LNCaP clone FGC (cell line): ENCODE measurements around the gene GMDS.

Experiments
- DNase-seq: peaks from one replicate; pipeline ENCODE4 v3.0.0-alpha.2; 2011; ENCODE audit warnings: low read depth
- H3K4me3 ChIP-seq: 2 replicates; pipeline ENCODE4 v1.5.1; 2011; ENCODE audit warnings: mild to moderate bottlenecking, low read depth, low read length, control low read depth
- CTCF ChIP-seq: IDR thresholded peaks from 2 replicates; pipeline ENCODE4 v1.5.1; 2012; ENCODE audit warnings: mild to moderate bottlenecking; ENCODE audit not compliant: control insufficient read depth, insufficient read depth; ENCODE audit errors: extremely low read depth

Gene GMDS

GRCh38 chr6:2094642-2095041 is 150.8 kb downstream of the GMDS start:
- TF ChIP-seq CTCF: no peak
- DNase-seq: no peak

GRCh38 chr6:2086326-2086965 is 159.0 kb downstream of the GMDS start:
- no peak overlapping the region for H3K4me3 ChIP-seq
- no peak for TF ChIP-seq CTCF
- DNase-seq: no peak

More at GRCh38 chr6:2094642-2095041, 150.8 kb downstream of the GMDS start:
- H3K4me3 ChIP-seq: no peak overlapping the region

- TF ChIP-seq CTCF: no peak
Observed at GRCh38 chr6:2085657-2086056, 159.7 kb downstream of the GMDS start.

GRCh38 chr6:2081155-2082138 is 164.0 kb downstream of the GMDS start:
- no peak for TF ChIP-seq CTCF
- no peak overlapping the region for H3K4me3 ChIP-seq
- DNase-seq: no peak

More at GRCh38 chr6:2085657-2086056, 159.7 kb downstream of the GMDS start:
- no peak for DNase-seq
- H3K4me3 ChIP-seq: no peak overlapping the region

GRCh38 chr6:2078888-2079287 is 166.5 kb downstream of the GMDS start:
- DNase-seq: no peak
- TF ChIP-seq CTCF: no peak
- H3K4me3 ChIP-seq: no peak overlapping the region

- H3K4me3 ChIP-seq: no peak overlapping the region
- TF ChIP-seq CTCF: no peak
- DNase-seq: no peak
Observed at GRCh38 chr6:2077826-2078225, 167.6 kb downstream of the GMDS start.
